ENCODE results near the gene PPP1R3E. TPM values are rescaled to one million over a fixed set of nuclear protein-coding genes. Genes with fewer than 3 reads are reported as not detected.

Gene PPP1R3E
- total and polyA plus RNA-seq, 7 experiments from 2014 or later: 1.6 to 138 (median 47.8) TPM

DNA sequence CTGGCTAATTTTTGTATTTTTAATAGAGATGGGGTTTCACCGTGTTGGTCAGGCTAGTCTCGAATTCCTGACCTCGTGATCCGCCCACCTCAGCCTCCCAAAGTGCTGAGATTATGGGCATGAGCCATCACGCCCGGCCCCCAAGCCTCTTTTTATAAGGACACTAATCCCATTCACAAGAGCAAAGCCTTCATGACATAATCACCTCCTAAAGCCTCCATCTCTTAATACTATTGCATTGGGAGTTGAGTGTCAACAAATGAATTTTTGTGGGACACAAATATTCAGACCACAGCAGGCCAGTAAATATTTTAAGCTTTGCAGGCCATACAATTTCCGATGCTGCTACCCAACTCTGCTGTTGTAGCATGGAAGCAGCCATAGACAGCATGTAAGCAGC is 54.1 kb downstream of the PPP1R3E start:
- H3K36me3 Mint-ChIP-seq: no peaks in the 10 kb centered on the region
- Histone ChIP-seq H3K9me3 (ENCODE audit: control insufficient read depth in 2 of 3, low read length in 3 of 3) (no peaks in the 10 kb centered on the region), H3K4me1 (ENCODE audit: control insufficient read depth in 2 of 2, insufficient read depth in 2 of 2, low read length in 2 of 2) (no peaks in the 10 kb centered on the region), H3K27me3 (ENCODE audit: control insufficient read depth in 2 of 2, insufficient read depth in 2 of 2, low read length in 2 of 2) (no peaks in the 10 kb centered on the region), H3K27ac (ENCODE audit: low read depth, low read length) (no peak overlapping the region), H3K4me3 (ENCODE audit: low read length) (no peak overlapping the region), H3K36me3 (ENCODE audit: control insufficient read depth in 2 of 3, insufficient read depth in 3 of 3, low read length in 3 of 3) (no peaks in the 10 kb centered on the region)
- no peak overlapping the region for H3K27ac Mint-ChIP-seq
- H3K9me3 Mint-ChIP-seq: no peaks in the 10 kb centered on the region
- intact Hi-C loops (cut with micrococcal nuclease): no loop called here
- no peaks in the 10 kb centered on the region for H3K4me1 Mint-ChIP-seq
- no peak for DNase-seq
- POLR2A ChIA-PET: no interaction called here
- ATAC-seq: no peak
- peaks cover 19 to 32% (median 24%) of the 10 kb centered on the region in 5 donors for H3K27me3 Mint-ChIP-seq
- CTCF ChIA-PET: no interaction called here
- no peak overlapping the region for H3K4me3 Mint-ChIP-seq

Other genes with a start within 250 kb of the PPP1R3E start
- 1 to 10 TPM; 1.5 to 3.7 (median 2.1) TPM for gene CDH24, start 245.3 kb downstream of the PPP1R3E start, total RNA-seq
- under 1 TPM; 0.30 to 0.52 TPM for gene CDH24, start 245.3 kb downstream of the PPP1R3E start, polyA plus RNA-seq
- gene ACIN1, start 207.7 kb downstream of the PPP1R3E start, total RNA-seq: 100 to 1,000 TPM; 222 to 360 (median 301) TPM
- gene ACIN1, start 207.7 kb downstream of the PPP1R3E start, polyA plus RNA-seq: 10 to 100 TPM in 1 of 2 donors, 1 to 10 TPM in 1; 8.7 to 18.6 TPM
- 10 to 100 TPM in 4 of 5 experiments, 1 to 10 TPM in 1; 6.0 to 49.9 (median 43.4) TPM for gene C14orf119, start 207.4 kb downstream of the PPP1R3E start, total RNA-seq
- gene C14orf119, start 207.4 kb downstream of the PPP1R3E start, polyA plus RNA-seq: 100 to 1,000 TPM in 1 of 2 donors, 10 to 100 TPM in 1; 80.4 to 169 TPM
- not detected for gene CIROP, start 197.9 kb downstream of the PPP1R3E start, total RNA-seq
- gene CIROP, start 197.9 kb downstream of the PPP1R3E start, polyA plus RNA-seq: not detected
- 1 to 10 TPM in 3 of 5 experiments, under 1 TPM in 2; 0.19 to 1.7 (median 1.2) TPM for gene CEBPE, start 183.6 kb downstream of the PPP1R3E start, total RNA-seq
- gene CEBPE, start 183.6 kb downstream of the PPP1R3E start, polyA plus RNA-seq: under 1 TPM; 0.60 to 0.65 TPM
- 1 to 10 TPM in 4 of 5 experiments, under 1 TPM in 1; 0.36 to 7.7 (median 2.5) TPM for gene SLC7A8, start 119.2 kb downstream of the PPP1R3E start, total RNA-seq
- 1 to 10 TPM; 1.2 to 4.0 TPM for gene SLC7A8, start 119.2 kb downstream of the PPP1R3E start, polyA plus RNA-seq
- gene RNF212B, start 64.9 kb downstream of the PPP1R3E start, total RNA-seq: not detected
- gene RNF212B, start 64.9 kb downstream of the PPP1R3E start, polyA plus RNA-seq: not detected
- 10 to 100 TPM in 3 of 5 experiments, 1 to 10 TPM in 2; 5.2 to 20.4 (median 15.5) TPM for gene HOMEZ, start 16.7 kb downstream of the PPP1R3E start, total RNA-seq
- 1 to 10 TPM; 6.9 to 8.6 TPM for gene HOMEZ, start 16.7 kb downstream of the PPP1R3E start, polyA plus RNA-seq
- gene BCL2L2, start 4.0 kb upstream of the PPP1R3E start, total RNA-seq: 1 to 10 TPM; 2.8 to 8.0 (median 5.6) TPM
- not detected for gene BCL2L2, start 4.0 kb upstream of the PPP1R3E start, polyA plus RNA-seq
- gene PABPN1, start 18.6 kb upstream of the PPP1R3E start, total RNA-seq: 100 to 1,000 TPM; 176 to 213 (median 196) TPM
- 10 to 100 TPM; 57.5 to 94.5 TPM for gene PABPN1, start 18.6 kb upstream of the PPP1R3E start, polyA plus RNA-seq
- gene SLC22A17, start 50.0 kb upstream of the PPP1R3E start, total RNA-seq: 10 to 100 TPM in 3 of 5 experiments, 1 to 10 TPM in 2; 1.9 to 30.0 (median 22.6) TPM
- gene SLC22A17, start 50.0 kb upstream of the PPP1R3E start, polyA plus RNA-seq: 10 to 100 TPM in 1 of 2 donors, 1 to 10 TPM in 1; 9.7 to 10.8 TPM
- gene EFS, start 62.3 kb upstream of the PPP1R3E start, total RNA-seq: not detected
- gene EFS, start 62.3 kb upstream of the PPP1R3E start, polyA plus RNA-seq: not detected
- gene IL25, start 70.0 kb upstream of the PPP1R3E start, total RNA-seq: not detected
- not detected for gene IL25, start 70.0 kb upstream of the PPP1R3E start, polyA plus RNA-seq
- gene CMTM5, start 74.2 kb upstream of the PPP1R3E start, total RNA-seq: not detected
- not detected for gene CMTM5, start 74.2 kb upstream of the PPP1R3E start, polyA plus RNA-seq
- under 1 TPM in 1 of 5 experiments, not detected in 4; 0.27 TPM for gene MYH6, start 105.4 kb upstream of the PPP1R3E start, total RNA-seq
- not detected for gene MYH6, start 105.4 kb upstream of the PPP1R3E start, polyA plus RNA-seq
- not detected for gene MYH7, start 132.8 kb upstream of the PPP1R3E start, total RNA-seq
- not detected for gene MYH7, start 132.8 kb upstream of the PPP1R3E start, polyA plus RNA-seq
- gene NGDN, start 166.8 kb upstream of the PPP1R3E start, total RNA-seq: 100 to 1,000 TPM in 1 of 5 experiments, 10 to 100 TPM in 4; 52.9 to 152 (median 74.0) TPM
- gene NGDN, start 166.8 kb upstream of the PPP1R3E start, polyA plus RNA-seq: 100 to 1,000 TPM; 101 to 112 TPM
- gene ZFHX2, start 248.9 kb upstream of the PPP1R3E start, total RNA-seq: 1 to 10 TPM in 1 of 5 experiments, under 1 TPM in 4; 0.45 to 2.6 (median 0.49) TPM
- gene ZFHX2, start 248.9 kb upstream of the PPP1R3E start, polyA plus RNA-seq: not detected